Globus pallidus (tissue), 1 donor: ENCODE measurements around the gene DISC1.
"Not testable (repeated sequence)": the region's sequence is repeated elsewhere in the genome, so short reads cannot be mapped to it uniquely, and the experiment has no call there.

Experiments used
- DNase-seq: peaks from one replicate; pipeline ENCODE4 v3.0.0-alpha.2; 2015; ENCODE audit warnings: low spot score

Gene DISC1

GRCh38 chr1:231774719-231775335, 148.2 kb downstream of the DISC1 start:
- DNase-seq, result no peak

GRCh38 chr1:231776010-231776756, 149.6 kb downstream of the DISC1 start:
- no peak for DNase-seq

- DNase-seq, result no peak
These were observed 150.1 kb downstream of the DISC1 start for GRCh38 chr1:231776757-231777062.

- DNase-seq, result peak; percentile 63
These were observed 151.6 kb downstream of the DISC1 start for GRCh38 chr1:231778009-231778719.

GRCh38 chr1:231779081-231779480, 152.5 kb downstream of the DISC1 start:
- peak; percentile 49 for DNase-seq

- peak; percentile 48 for DNase-seq
These were observed 155.3 kb downstream of the DISC1 start for GRCh38 chr1:231781892-231782291.

- DNase-seq, result not testable (repeated sequence)
These were observed 158.5 kb downstream of the DISC1 start for GRCh38 chr1:231785073-231785472.

GRCh38 chr1:231786126-231786525, 159.5 kb downstream of the DISC1 start:
- no peak for DNase-seq

- DNase-seq, result no peak
These were observed 166.0 kb downstream of the DISC1 start for GRCh38 chr1:231792634-231793033.

GRCh38 chr1:231793893-231794292, 167.3 kb downstream of the DISC1 start:
- DNase-seq, result no peak

- no peak for DNase-seq
These were observed 169.6 kb downstream of the DISC1 start for GRCh38 chr1:231796141-231796540.

- DNase-seq, result no peak
These were observed 172.9 kb downstream of the DISC1 start for GRCh38 chr1:231799363-231799986.

- DNase-seq, result no peak
These were observed 173.5 kb downstream of the DISC1 start for GRCh38 chr1:231800108-231800507.

GRCh38 chr1:231801042-231801585, 174.5 kb downstream of the DISC1 start:
- no peak for DNase-seq

- DNase-seq, result peak; percentile 56
These were observed 176.8 kb downstream of the DISC1 start for GRCh38 chr1:231803353-231803752.

- peak; percentile 62 for DNase-seq
These were observed 180.3 kb downstream of the DISC1 start for GRCh38 chr1:231806623-231807495.

GRCh38 chr1:231807541-231807940, 181.0 kb downstream of the DISC1 start:
- DNase-seq, result no peak

- DNase-seq, result no peak
These were observed 181.5 kb downstream of the DISC1 start for GRCh38 chr1:231808116-231808515.

- no peak for DNase-seq
These were observed 182.4 kb downstream of the DISC1 start for GRCh38 chr1:231808990-231809389.

- no peak for DNase-seq
These were observed 183.8 kb downstream of the DISC1 start for GRCh38 chr1:231810415-231810814.

- no peak for DNase-seq
These were observed 187.4 kb downstream of the DISC1 start for GRCh38 chr1:231814021-231814420.
